Measurements from ENCODE around the gene SLC11A1.

- TF ChIP-seq CTCF (conservative IDR thresholded peaks at IDR 0.05 in 1 of 2, IDR thresholded peaks at IDR 0.05 in 1 of 2; ENCODE audit: low read depth in 1 of 2, low read length in 2 of 2) (no peak), EZH2 (IDR thresholded peaks at IDR 0.05; ENCODE audit: low read length, missing control alignments) (no peak)
Observed at GRCh38 chr2:218403810-218404209, 21.7 kb downstream of the SLC11A1 start.
